Ishikawa (cell line): ENCODE measurements around the gene ARL3.

Experiments
- CEBPB ChIP-seq: IDR thresholded peaks from 2 replicates; pipeline ENCODE4 v1.6.1; 2012
- EGR1 ChIP-seq: IDR thresholded peaks from 2 replicates; pipeline ENCODE4 v1.6.1; 2012
- EP300 ChIP-seq: IDR thresholded peaks from 2 replicates; pipeline ENCODE4 v1.6.1; 2012; ENCODE audit warnings: borderline replicate concordance
- FOXM1 ChIP-seq: IDR thresholded peaks from 2 replicates; pipeline ENCODE4 v1.6.1; 2012; ENCODE audit warnings: low read depth, borderline replicate concordance
- MAX ChIP-seq: IDR thresholded peaks from 2 replicates; pipeline ENCODE4 v1.6.1; 2012
- RAD21 ChIP-seq: IDR thresholded peaks from 2 replicates; pipeline ENCODE4 v1.6.1; 2012; ENCODE audit warnings: low read depth
- TAF1 ChIP-seq: IDR thresholded peaks from 2 replicates; pipeline ENCODE4 v1.6.1; 2012; ENCODE audit warnings: low read depth, mild to moderate bottlenecking
- TEAD4 ChIP-seq: IDR thresholded peaks from 2 replicates; pipeline ENCODE4 v1.6.1; 2012
- USF1 ChIP-seq: IDR thresholded peaks from 2 replicates; pipeline ENCODE4 v1.6.1; 2012
- YY1 ChIP-seq: IDR thresholded peaks from 2 replicates; pipeline ENCODE4 v1.6.1; 2012; ENCODE audit warnings: low read depth
- ZBTB7A ChIP-seq: IDR thresholded peaks from 2 replicates; pipeline ENCODE4 v1.6.1; 2012; ENCODE audit warnings: low read depth

- no peak for TF ChIP-seq EP300
- TF ChIP-seq TAF1: no peak
- TF ChIP-seq MAX: no peak
- TF ChIP-seq CEBPB: no peak
- TF ChIP-seq EGR1: no peak
- no peak for TF ChIP-seq TEAD4
- no peak for TF ChIP-seq ZBTB7A
- no peak for TF ChIP-seq USF1
- no peak for TF ChIP-seq RAD21
- no peak for TF ChIP-seq FOXM1
- no peak for TF ChIP-seq YY1
These were observed 80.9 kb downstream of the ARL3 start for GRCh38 chr10:102633287-102633686.
